ENCODE results near the gene URB1.

Gene URB1

GRCh38 chr21:32425628-32426027, 32.8 kb upstream of the URB1 start:
- no peak for TF ChIP-seq CTCF (IDR thresholded peaks at IDR 0.05; ENCODE audit: borderline replicate concordance, insufficient read depth, low read depth, low read length)

GRCh38 chr21:32424674-32425073, 31.9 kb upstream of the URB1 start:
- TF ChIP-seq CTCF (IDR thresholded peaks at IDR 0.05; ENCODE audit: borderline replicate concordance, insufficient read depth, low read depth, low read length): no peak
- no peak overlapping the region for H3K4me3 ChIP-seq (ENCODE audit: low read depth, low read length)

More at GRCh38 chr21:32425628-32426027, 32.8 kb upstream of the URB1 start:
- no peak overlapping the region for H3K4me3 ChIP-seq (ENCODE audit: low read depth, low read length)

GRCh38 chr21:32424191-32424535, 31.4 kb upstream of the URB1 start:
- no peak overlapping the region for H3K4me3 ChIP-seq (ENCODE audit: low read depth, low read length)
- TF ChIP-seq CTCF (IDR thresholded peaks at IDR 0.05; ENCODE audit: borderline replicate concordance, insufficient read depth, low read depth, low read length): no peak

GRCh38 chr21:32423320-32424190, 30.7 kb upstream of the URB1 start:
- no peak overlapping the region for H3K4me3 ChIP-seq (ENCODE audit: low read depth, low read length)
- no peak for TF ChIP-seq CTCF (IDR thresholded peaks at IDR 0.05; ENCODE audit: borderline replicate concordance, insufficient read depth, low read depth, low read length)

- H3K4me3 ChIP-seq (ENCODE audit: low read depth, low read length): no peak overlapping the region
- no peak for TF ChIP-seq CTCF (IDR thresholded peaks at IDR 0.05; ENCODE audit: borderline replicate concordance, insufficient read depth, low read depth, low read length)
These were observed 29.3 kb upstream of the URB1 start for GRCh38 chr21:32422064-32422463.

GRCh38 chr21:32418146-32418545, 25.3 kb upstream of the URB1 start:
- H3K4me3 ChIP-seq (ENCODE audit: low read depth, low read length): no peak overlapping the region
- no peak for TF ChIP-seq CTCF (IDR thresholded peaks at IDR 0.05; ENCODE audit: borderline replicate concordance, insufficient read depth, low read depth, low read length)
